Muscle of arm (tissue), 12 donors: ENCODE data around the gene ACSL3. TPM values are rescaled to one million over a fixed set of nuclear protein-coding genes. Genes with fewer than 3 reads are reported as not detected.

Experiments used
- DNase-seq: peaks from one replicate; pipeline ENCODE4 v3.0.0-alpha.2; 2013
- polyA plus RNA-seq, 12 donors: library from polyadenylated mRNA; unstranded; fragments of 120-200 nt; gene quantifications; one replicate each; pipeline ENCODE4 v1.2.1, GENCODE V29; 2013; ENCODE audit not compliant: insufficient read length in 12 of 12

Gene ACSL3
- polyA plus RNA-seq, 12 donors, result 35.5 to 122 (median 46.7) TPM

- DNase-seq, result no peak
These were observed 17.6 kb downstream of the ACSL3 start for GRCh38 chr2:222878301-222878876.

- no peak for DNase-seq
These were observed 18.2 kb downstream of the ACSL3 start for GRCh38 chr2:222878877-222879603.

- DNase-seq, result no peak
These were observed 18.7 kb downstream of the ACSL3 start for GRCh38 chr2:222879604-222879933.

- no peak for DNase-seq
These were observed 21.7 kb downstream of the ACSL3 start for GRCh38 chr2:222882484-222882928.

GRCh38 chr2:222883420-222883819 lies 22.6 kb downstream of the ACSL3 start:
- no peak for DNase-seq

GRCh38 chr2:222884114-222884771 lies 23.4 kb downstream of the ACSL3 start:
- DNase-seq, result no peak

- DNase-seq, result no peak
These were observed 24.1 kb downstream of the ACSL3 start for GRCh38 chr2:222884805-222885424.

- no peak for DNase-seq
These were observed 26.3 kb downstream of the ACSL3 start for GRCh38 chr2:222887124-222887523.

GRCh38 chr2:222888716-222889115 lies 27.9 kb downstream of the ACSL3 start:
- DNase-seq, result no peak

- no peak for DNase-seq
These were observed 31.1 kb downstream of the ACSL3 start for GRCh38 chr2:222891890-222892289.

- no peak for DNase-seq
These were observed 31.5 kb downstream of the ACSL3 start for GRCh38 chr2:222892321-222892720.

GRCh38 chr2:222892761-222893160 lies 31.9 kb downstream of the ACSL3 start:
- DNase-seq, result no peak

GRCh38 chr2:222893716-222894115 lies 32.9 kb downstream of the ACSL3 start:
- no peak for DNase-seq

- no peak for DNase-seq
These were observed 34.3 kb downstream of the ACSL3 start for GRCh38 chr2:222895144-222895543.

GRCh38 chr2:222897898-222898297 lies 37.1 kb downstream of the ACSL3 start:
- no peak for DNase-seq

GRCh38 chr2:222899413-222900181 lies 38.8 kb downstream of the ACSL3 start:
- DNase-seq, result no peak

- no peak for DNase-seq
These were observed 39.5 kb downstream of the ACSL3 start for GRCh38 chr2:222900354-222900753.

- DNase-seq, result no peak
These were observed 41.8 kb downstream of the ACSL3 start for GRCh38 chr2:222902660-222903059.

- DNase-seq, result peak; percentile 43
These were observed 42.7 kb downstream of the ACSL3 start for GRCh38 chr2:222903234-222904220.

- no peak for DNase-seq
These were observed 43.9 kb downstream of the ACSL3 start for GRCh38 chr2:222904557-222905258.
